ENCODE measurements around the gene CTTNBP2. TPM values are rescaled to one million over a fixed set of nuclear protein-coding genes. Genes with fewer than 3 reads are reported as not detected.

CTTNBP2 gene
- total RNA-seq, 2 donors from 2014 or later, result 9.2 to 12.0 TPM

GRCh38 chr7:117685795-117686194 lies 187.4 kb downstream of the CTTNBP2 start:
- no peaks in the 10 kb centered on the region for H3K9me3 ChIP-seq
- no peaks in the 10 kb centered on the region for H3K27me3 ChIP-seq (replicated peaks; ENCODE audit: insufficient read depth)
- H3K4me1 ChIP-seq (ENCODE audit: control insufficient read depth in 1 of 2, low read depth in 2 of 2), result no peaks in the 10 kb centered on the region
- H3K36me3 ChIP-seq, result no peaks in the 10 kb centered on the region
- no peak for TF ChIP-seq CTCF (IDR thresholded peaks at IDR 0.05)
- DNase-seq (ENCODE audit: low spot score) (no peak), ATAC-seq (ENCODE audit: insufficient number of reproducible peaks, low FRiP score, low read depth) (no peak)
- no peak overlapping the region for H3K27ac ChIP-seq
- no peak overlapping the region for H3K4me3 ChIP-seq

GRCh38 chr7:117683430-117684175 lies 189.6 kb downstream of the CTTNBP2 start:
- DNase-seq (ENCODE audit: low spot score), result no peak
- Histone ChIP-seq H3K4me1 (ENCODE audit: control insufficient read depth in 1 of 2, low read depth in 2 of 2) (no peaks in the 10 kb centered on the region), H3K4me3 (no peak overlapping the region), H3K9me3 (no peaks in the 10 kb centered on the region), H3K27me3 (replicated peaks; ENCODE audit: insufficient read depth) (no peaks in the 10 kb centered on the region), H3K27ac (no peak overlapping the region), H3K36me3 (no peaks in the 10 kb centered on the region)
- ATAC-seq (ENCODE audit: insufficient number of reproducible peaks, low FRiP score, low read depth), result no peak
- TF ChIP-seq CTCF (IDR thresholded peaks at IDR 0.05), result no peak

- Histone ChIP-seq H3K4me3 (no peak overlapping the region), H3K9me3 (no peaks in the 10 kb centered on the region), H3K27ac (no peak overlapping the region), H3K4me1 (ENCODE audit: control insufficient read depth in 1 of 2, low read depth in 2 of 2) (no peaks in the 10 kb centered on the region), H3K27me3 (replicated peaks; ENCODE audit: insufficient read depth) (no peaks in the 10 kb centered on the region), H3K36me3 (no peaks in the 10 kb centered on the region)
- DNase-seq (ENCODE audit: low spot score) (no peak), ATAC-seq (ENCODE audit: insufficient number of reproducible peaks, low FRiP score, low read depth) (no peak)
- TF ChIP-seq CTCF (IDR thresholded peaks at IDR 0.05), result no peak
Measured at GRCh38 chr7:117682681-117683385, 190.4 kb downstream of the CTTNBP2 start.

GRCh38 chr7:117679120-117679519 lies 194.1 kb downstream of the CTTNBP2 start:
- no peak overlapping the region for H3K4me3 ChIP-seq
- no peaks in the 10 kb centered on the region for H3K9me3 ChIP-seq
- H3K36me3 ChIP-seq, result no peaks in the 10 kb centered on the region
- ATAC-seq (ENCODE audit: insufficient number of reproducible peaks, low FRiP score, low read depth), result no peak
- DNase-seq (ENCODE audit: low spot score), result no peak
- H3K27me3 ChIP-seq (replicated peaks; ENCODE audit: insufficient read depth), result no peaks in the 10 kb centered on the region
- no peak for TF ChIP-seq CTCF (IDR thresholded peaks at IDR 0.05)
- H3K4me1 ChIP-seq (ENCODE audit: control insufficient read depth in 1 of 2, low read depth in 2 of 2), result no peaks in the 10 kb centered on the region
- no peak overlapping the region for H3K27ac ChIP-seq

- Histone ChIP-seq H3K27ac (no peak overlapping the region), H3K9me3 (no peaks in the 10 kb centered on the region), H3K27me3 (replicated peaks; ENCODE audit: insufficient read depth) (no peaks in the 10 kb centered on the region), H3K4me3 (no peak overlapping the region), H3K36me3 (no peaks in the 10 kb centered on the region), H3K4me1 (ENCODE audit: control insufficient read depth in 1 of 2, low read depth in 2 of 2) (no peaks in the 10 kb centered on the region)
- no peak for DNase-seq (ENCODE audit: low spot score)
- TF ChIP-seq CTCF (IDR thresholded peaks at IDR 0.05), result no peak
- no peak for ATAC-seq (ENCODE audit: insufficient number of reproducible peaks, low FRiP score, low read depth)
Measured at GRCh38 chr7:117675497-117676435, 197.5 kb downstream of the CTTNBP2 start.
